GM12872 (cell line): Measurements from ENCODE around the gene HSBP1L1.

Source experiments
- CTCF ChIP-seq: IDR thresholded peaks from 3 replicates; pipeline ENCODE4 v1.5.1; 2011; ENCODE audit warnings: low read depth, mild to moderate bottlenecking, low read length, moderate library complexity; ENCODE audit not compliant: insufficient read depth

Gene HSBP1L1

GRCh38 chr18:80009661-80010550 lies 45.5 kb downstream of the HSBP1L1 start:
- no peak for TF ChIP-seq CTCF

GRCh38 chr18:80010551-80010906 lies 46.1 kb downstream of the HSBP1L1 start:
- TF ChIP-seq CTCF: no peak

GRCh38 chr18:80012714-80013113 lies 48.3 kb downstream of the HSBP1L1 start:
- TF ChIP-seq CTCF: no peak
